NCI-H187 (cell line): ENCODE data around the gene RGS1.

ENCODE experiments used
- DNase-seq, 2 experiments: peaks; one replicate each; lab custom pipeline; 2025; lab: John Stamatoyannopoulos, UW

Gene RGS1

GRCh38 chr1:192620071-192620635 lies 44.6 kb downstream of the RGS1 start:
- DNase-seq, result no peak

DNA sequence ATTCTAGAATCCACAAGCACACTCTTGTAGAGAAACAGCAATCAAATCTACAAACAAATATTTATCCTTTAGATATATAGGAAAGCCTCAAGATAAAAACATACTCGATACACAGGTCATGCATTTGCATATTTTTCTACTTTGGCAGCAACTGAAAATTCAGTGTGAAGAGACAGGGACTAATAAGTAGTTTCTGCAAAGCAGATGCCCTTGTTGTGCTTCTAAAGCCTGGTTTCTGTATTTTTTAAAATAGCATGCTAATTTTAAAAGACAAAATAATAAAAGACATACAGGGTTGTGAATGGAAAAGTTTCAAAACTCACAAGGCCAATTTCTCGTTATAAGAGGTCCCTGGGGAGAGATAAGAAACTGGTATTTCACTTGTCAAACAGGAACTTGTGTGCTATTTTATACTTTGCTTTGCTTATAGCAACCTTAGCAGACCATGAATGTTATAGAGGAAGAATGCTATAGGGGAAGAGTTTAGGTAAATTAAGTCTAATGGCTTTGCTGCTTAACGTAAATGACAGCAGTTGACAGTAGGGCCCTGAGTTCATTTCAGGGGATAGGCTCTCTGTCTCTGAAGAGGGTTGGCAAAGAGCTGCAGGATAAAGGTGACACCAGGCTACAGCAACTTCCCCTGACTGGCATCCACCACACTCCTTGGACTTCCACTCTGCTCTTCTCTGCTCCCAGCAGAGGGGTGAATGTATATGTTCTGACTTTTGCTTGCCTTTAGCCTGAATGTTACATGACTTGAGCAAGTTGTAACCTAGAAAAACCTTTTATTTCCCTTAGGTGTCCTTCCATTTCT lies 51.0 kb downstream of the RGS1 start:
- DNase-seq, result no peak

DNA sequence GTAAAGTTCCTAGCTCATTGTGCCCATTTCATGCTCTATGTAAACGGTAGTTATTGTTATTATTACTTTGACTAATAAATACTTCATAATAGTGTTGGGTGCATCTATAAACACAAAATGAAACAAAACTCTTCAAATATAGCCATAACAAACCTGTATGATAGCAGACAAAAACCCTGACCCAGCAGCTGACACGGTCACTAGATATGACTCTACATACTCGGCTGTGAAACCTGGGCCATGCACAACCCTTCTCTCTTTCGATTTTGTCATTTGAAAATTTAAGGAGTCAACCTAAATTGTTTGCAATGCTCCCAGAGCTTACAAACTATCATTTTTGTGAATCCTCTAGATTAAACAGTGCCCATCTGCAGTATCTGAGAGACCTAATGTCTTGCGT lies 52.3 kb downstream of the RGS1 start:
- DNase-seq, result no peak

- no peak for DNase-seq
Measured at GRCh38 chr1:192628396-192629057, 53.0 kb downstream of the RGS1 start.

GRCh38 chr1:192629612-192630011 lies 54.0 kb downstream of the RGS1 start:
- DNase-seq, result no peak
